C4-2B (cell line): ENCODE data around the gene ZNF513.
A peak's percentile ranks its signal among the peaks of the same experiment; 100 is the strongest.

Source experiments
- H3K27ac ChIP-seq: fragments of 450-650 bp; 2 replicates; pipeline ENCODE4 v1.5.1; 2017
- ZFX ChIP-seq: fragments of 450-650 bp; IDR thresholded peaks from 2 replicates; pipeline ENCODE4 v1.6.1; 2017
- TF ChIP-seq, protein P1 (sequence below): fragments of 450-650 bp; conservative IDR thresholded peaks from 2 replicates; pipeline ENCODE4 v1.5.1; 2017; ENCODE audit warnings: mild to moderate bottlenecking

ZNF513 gene

GRCh38 chr2:27379383-27379835 lies 1.1 kb downstream of the ZNF513 start:
- TF ChIP-seq ZFX: no peak
- TF ChIP-seq, protein P1, sequence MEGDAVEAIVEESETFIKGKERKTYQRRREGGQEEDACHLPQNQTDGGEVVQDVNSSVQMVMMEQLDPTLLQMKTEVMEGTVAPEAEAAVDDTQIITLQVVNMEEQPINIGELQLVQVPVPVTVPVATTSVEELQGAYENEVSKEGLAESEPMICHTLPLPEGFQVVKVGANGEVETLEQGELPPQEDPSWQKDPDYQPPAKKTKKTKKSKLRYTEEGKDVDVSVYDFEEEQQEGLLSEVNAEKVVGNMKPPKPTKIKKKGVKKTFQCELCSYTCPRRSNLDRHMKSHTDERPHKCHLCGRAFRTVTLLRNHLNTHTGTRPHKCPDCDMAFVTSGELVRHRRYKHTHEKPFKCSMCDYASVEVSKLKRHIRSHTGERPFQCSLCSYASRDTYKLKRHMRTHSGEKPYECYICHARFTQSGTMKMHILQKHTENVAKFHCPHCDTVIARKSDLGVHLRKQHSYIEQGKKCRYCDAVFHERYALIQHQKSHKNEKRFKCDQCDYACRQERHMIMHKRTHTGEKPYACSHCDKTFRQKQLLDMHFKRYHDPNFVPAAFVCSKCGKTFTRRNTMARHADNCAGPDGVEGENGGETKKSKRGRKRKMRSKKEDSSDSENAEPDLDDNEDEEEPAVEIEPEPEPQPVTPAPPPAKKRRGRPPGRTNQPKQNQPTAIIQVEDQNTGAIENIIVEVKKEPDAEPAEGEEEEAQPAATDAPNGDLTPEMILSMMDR: no peak
- peak overlapping the region; percentile 89 for H3K27ac ChIP-seq

DNA sequence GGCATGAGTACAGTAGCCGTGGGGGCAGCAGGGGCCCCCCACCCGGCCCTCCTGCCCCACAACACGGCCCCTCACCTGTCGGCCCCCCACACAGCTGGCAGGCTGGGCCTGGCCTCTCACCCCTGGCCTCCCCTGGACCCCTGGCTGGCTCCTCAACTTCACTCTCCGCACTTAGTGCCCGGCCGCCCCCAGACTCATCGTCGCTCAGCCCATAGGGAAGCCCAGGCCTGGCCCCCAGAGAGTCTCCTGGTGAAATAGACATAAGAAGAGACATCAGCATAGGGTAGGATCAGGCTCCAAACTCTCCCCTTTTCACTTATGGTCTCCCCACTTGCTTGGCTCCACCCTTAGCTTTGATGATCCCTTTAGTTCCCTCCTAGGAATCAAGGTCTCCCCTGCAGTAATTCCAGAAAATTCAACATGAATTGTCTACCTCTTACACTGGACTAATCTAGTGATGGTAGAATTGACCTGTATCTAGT lies 1.7 kb downstream of the ZNF513 start:
- H3K27ac ChIP-seq: peak overlapping the region; percentile 5; the same call in 1 of the 2 replicates
- TF ChIP-seq, protein P1: no peak
- TF ChIP-seq ZFX: no peak

DNA sequence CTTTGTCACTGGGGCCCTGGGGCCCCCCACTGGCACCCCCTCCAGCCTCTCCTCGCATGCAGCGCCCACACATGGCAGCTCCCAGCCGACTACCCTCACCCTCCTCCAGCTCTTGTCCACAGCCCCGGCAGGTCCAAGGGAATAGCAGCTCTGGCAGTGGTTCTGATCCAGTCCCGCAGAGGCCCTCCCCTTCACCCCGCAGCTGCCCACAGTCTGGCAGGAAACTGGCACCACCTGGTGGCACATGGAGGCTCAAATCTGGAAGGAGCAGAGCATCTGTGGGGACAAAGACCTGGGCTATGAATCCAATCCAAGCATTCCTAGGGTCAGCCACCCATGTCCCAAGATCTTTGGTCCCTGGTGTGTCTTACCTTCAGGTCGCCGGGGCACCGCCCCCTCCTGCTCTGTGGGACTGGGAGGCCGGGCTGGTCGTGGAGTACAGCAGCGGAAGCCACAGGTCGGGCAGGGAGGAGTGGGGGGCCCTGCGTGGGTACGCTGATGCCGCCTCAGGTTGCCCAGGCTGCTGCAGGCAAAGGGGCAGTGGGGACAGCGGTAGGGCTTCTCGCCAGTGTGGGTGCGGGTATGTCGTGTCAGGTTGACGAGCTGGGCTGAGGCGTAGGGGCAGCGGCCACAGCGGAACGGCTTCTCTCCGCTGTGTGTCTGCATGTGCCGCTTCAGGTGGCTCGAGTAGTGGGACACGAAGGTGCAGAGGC lies 2.3 kb downstream of the ZNF513 start:
- H3K27ac ChIP-seq: peak overlapping the region; percentile 5; the same call in 1 of the 2 replicates
- TF ChIP-seq, protein P1: no peak; the same call in 1 of the 2 replicates
- TF ChIP-seq ZFX: no peak

- TF ChIP-seq ZFX: no peak
- TF ChIP-seq, protein P1: no peak
- H3K27ac ChIP-seq: peak overlapping the region; percentile 10; the same call in 1 of the 2 replicates
Observed at GRCh38 chr2:27377618-27378095, 2.9 kb downstream of the ZNF513 start.

GRCh38 chr2:27376866-27377617 lies 3.5 kb downstream of the ZNF513 start:
- H3K27ac ChIP-seq: peak overlapping the region; percentile 10; the same call in 1 of the 2 replicates
- TF ChIP-seq, protein P1: no peak
- no peak for TF ChIP-seq ZFX

GRCh38 chr2:27376151-27376865 lies 4.2 kb downstream of the ZNF513 start:
- peak overlapping the region; percentile 10; the same call in 1 of the 2 replicates for H3K27ac ChIP-seq
- no peak for TF ChIP-seq ZFX
- TF ChIP-seq, protein P1: no peak
